ENCODE measurements around the gene GLYATL1.
"Not testable (repeated sequence)": the region's sequence is repeated elsewhere in the genome, so short reads cannot be mapped to it uniquely, and the experiment has no call there.

GLYATL1 gene

GRCh38 chr11:58999291-58999680, 60.0 kb downstream of the GLYATL1 start:
- DNase-seq, result no peak

DNA sequence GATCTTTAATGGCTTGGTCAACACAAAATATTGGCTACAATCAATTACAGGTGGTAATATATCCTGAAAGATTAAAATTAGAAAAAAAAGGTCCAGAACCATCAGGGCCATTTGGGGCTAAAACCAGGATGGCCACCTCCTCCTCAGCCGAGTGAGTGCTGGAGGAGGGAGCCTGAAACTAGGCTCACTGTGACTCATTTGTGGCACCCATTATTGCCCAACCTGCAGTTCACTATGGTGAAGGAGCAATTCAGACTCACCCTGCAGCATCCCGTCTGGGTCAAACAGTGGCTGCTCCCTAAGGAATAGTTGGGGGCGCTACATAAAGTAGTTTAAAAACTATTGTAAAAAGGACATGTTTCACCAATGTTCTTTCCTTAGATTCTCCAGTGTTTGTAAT, 60.7 kb downstream of the GLYATL1 start:
- DNase-seq, result no peak

- DNase-seq, result not testable (repeated sequence)
Measured at GRCh38 chr11:59002006-59002405, 62.7 kb downstream of the GLYATL1 start.

All from NCI-H345 (cell line).